BLaER1 treated with 17β-estradiol and CSF1 and Interleukin-3, amounts not matched to agents 10 nM and 100 nM (cell line): ENCODE results near the gene CDK3.

ENCODE experiments used
- H3K27ac ChIP-seq, 11 experiments: shearing (Covaris generic); formaldehyde crosslinking; 2 replicates each; pipeline ENCODE4 v1.8.1; 2022
- H3K27me3 ChIP-seq, 11 experiments: shearing (Covaris generic); formaldehyde crosslinking; 2 replicates each; pipeline ENCODE4 v1.8.1; 2022
- H3K36me3 ChIP-seq, 11 experiments: shearing (Covaris generic); formaldehyde crosslinking; 2 replicates each; pipeline ENCODE4 v1.8.1; 2022
- H3K4me1 ChIP-seq, 10 experiments: shearing (Covaris generic); formaldehyde crosslinking; 2 replicates each; pipeline ENCODE4 v1.8.1; 2022
- H3K4me2 ChIP-seq, 11 experiments: shearing (Covaris generic); formaldehyde crosslinking; 2 replicates each; pipeline ENCODE4 v1.8.1; 2022
- H3K4me3 ChIP-seq, 10 experiments: shearing (Covaris generic); formaldehyde crosslinking; 2 replicates each; pipeline ENCODE4 v1.8.1; 2022
- H3K9ac ChIP-seq, 11 experiments: shearing (Covaris generic); formaldehyde crosslinking; 2 replicates each; pipeline ENCODE4 v1.8.1; 2022
- H3K9me3 ChIP-seq, 11 experiments: shearing (Covaris generic); formaldehyde crosslinking; replicated peaks in 1 of 11; 2 replicates each; pipeline ENCODE4 v1.8.1; 2022
- H4K20me1 ChIP-seq, 11 experiments: shearing (Covaris generic); formaldehyde crosslinking; 2 replicates each; pipeline ENCODE4 v1.8.1; 2022
- Cebpa-rat ChIP-seq, 11 experiments: shearing (Covaris generic); IDR thresholded peaks; 2 replicates each; pipeline ENCODE4 v1.8.1; 2022

The CDK3 gene

DNA sequence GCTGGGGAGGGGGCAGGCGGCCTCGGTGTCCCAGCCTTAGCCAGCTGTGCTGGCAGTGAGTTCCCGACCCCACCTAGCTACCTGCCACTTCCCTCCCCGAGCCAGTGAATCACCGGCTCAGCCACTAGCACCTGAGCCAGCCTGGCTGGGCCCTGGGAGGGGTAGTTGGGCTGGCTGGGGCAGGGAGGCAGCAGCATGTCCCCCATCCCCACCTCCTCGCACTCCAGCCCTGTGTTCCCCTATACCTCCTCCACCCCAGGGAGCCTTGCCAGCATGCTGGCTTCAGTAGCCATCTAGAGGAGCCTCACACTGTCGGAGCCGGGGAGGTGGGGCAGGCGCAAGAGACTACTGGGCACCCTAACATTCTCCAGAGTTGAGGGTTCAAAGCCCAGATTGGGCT is 23.7 kb downstream of the CDK3 start:
- Histone ChIP-seq H3K27me3 (0 out of 22 replicates have a peak, but pooled peaks cover 0 to 3% (median 0%) of the 10 kb centered on the region in 11 experiments), H3K9ac (no peak overlapping the region), H3K27ac (no peak overlapping the region), H3K4me3 (no peak overlapping the region), H3K4me2 (no peak overlapping the region), H3K9me3 (no peaks in the 10 kb centered on the region), H3K4me1 (peaks cover 2 to 48% (median 27%) of the 10 kb centered on the region in 10 experiments; a peak in 19 of 20 replicates), H3K36me3 (no peaks in the 10 kb centered on the region), H4K20me1 (no peaks in the 10 kb centered on the region)
- TF ChIP-seq Cebpa-rat (IDR thresholded peaks at IDR 0.05) = no peak

DNA sequence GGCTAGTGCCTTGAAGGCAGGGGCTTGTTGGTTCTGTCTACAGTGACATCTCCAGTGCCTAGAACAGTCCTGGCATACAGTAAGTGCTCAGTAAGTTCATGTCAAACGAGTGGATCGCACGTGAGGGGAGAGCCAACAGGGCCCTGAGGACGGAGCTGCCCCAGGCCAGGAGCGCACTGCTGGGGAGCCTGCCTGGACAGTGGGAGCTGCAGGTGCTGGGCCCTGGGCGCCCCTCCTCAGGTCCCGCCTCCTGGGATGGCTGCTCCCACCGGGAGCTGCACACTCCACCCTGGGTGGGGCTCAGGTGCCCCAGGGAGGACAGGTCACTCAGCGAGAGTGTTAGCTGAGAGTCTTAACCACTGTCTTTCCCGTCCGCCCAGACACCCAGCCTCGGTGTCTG is 24.6 kb downstream of the CDK3 start:
- Histone ChIP-seq H3K36me3 (no peaks in the 10 kb centered on the region), H3K9ac (no peak overlapping the region), H3K9me3 (no peaks in the 10 kb centered on the region), H3K27ac (no peak overlapping the region), H3K27me3 (0 out of 22 replicates have a peak, but pooled peaks cover 0 to under 1% (median 0%) of the 10 kb centered on the region in 11 experiments), H3K4me3 (no peak overlapping the region), H4K20me1 (no peaks in the 10 kb centered on the region), H3K4me2 (no peak overlapping the region), H3K4me1 (peaks cover 10 to 51% (median 32%) of the 10 kb centered on the region in 10 experiments; a peak in 19 of 20 replicates)
- no peak for TF ChIP-seq Cebpa-rat (IDR thresholded peaks at IDR 0.05)

DNA sequence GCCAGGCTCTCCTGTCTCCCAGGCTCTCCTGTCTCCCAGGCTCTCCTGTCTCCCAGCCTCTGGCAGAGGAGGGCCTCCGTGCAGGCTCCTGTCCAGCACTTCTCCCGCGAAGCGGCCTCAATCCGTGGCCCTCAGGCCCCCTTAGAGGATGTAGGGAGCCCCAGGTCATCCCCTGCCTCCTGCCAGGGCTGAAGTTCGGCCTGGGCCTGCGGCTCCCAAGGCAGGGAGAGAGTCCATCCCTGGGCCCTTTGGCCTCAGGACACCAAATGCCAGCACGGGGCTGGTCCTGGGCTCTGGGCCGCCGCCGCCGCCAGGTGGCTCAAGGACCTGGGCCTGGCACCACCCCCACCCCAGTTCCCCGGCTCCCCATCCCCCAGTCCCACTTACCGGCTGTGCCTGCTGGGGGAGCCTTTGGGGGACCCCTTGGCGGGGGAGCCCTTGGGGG is 26.1 kb downstream of the CDK3 start:
- Histone ChIP-seq H3K4me3 (no peak overlapping the region), H3K9ac (no peak overlapping the region), H3K27me3 (no peaks in the 10 kb centered on the region), H3K4me2 (no peak overlapping the region), H3K9me3 (no peaks in the 10 kb centered on the region), H3K27ac (no peak overlapping the region), H4K20me1 (no peaks in the 10 kb centered on the region), H3K36me3 (no peaks in the 10 kb centered on the region), H3K4me1 (peaks cover 10 to 46% (median 35%) of the 10 kb centered on the region in 10 experiments; a peak in 19 of 20 replicates)
- TF ChIP-seq Cebpa-rat (IDR thresholded peaks at IDR 0.05) = no peak

DNA sequence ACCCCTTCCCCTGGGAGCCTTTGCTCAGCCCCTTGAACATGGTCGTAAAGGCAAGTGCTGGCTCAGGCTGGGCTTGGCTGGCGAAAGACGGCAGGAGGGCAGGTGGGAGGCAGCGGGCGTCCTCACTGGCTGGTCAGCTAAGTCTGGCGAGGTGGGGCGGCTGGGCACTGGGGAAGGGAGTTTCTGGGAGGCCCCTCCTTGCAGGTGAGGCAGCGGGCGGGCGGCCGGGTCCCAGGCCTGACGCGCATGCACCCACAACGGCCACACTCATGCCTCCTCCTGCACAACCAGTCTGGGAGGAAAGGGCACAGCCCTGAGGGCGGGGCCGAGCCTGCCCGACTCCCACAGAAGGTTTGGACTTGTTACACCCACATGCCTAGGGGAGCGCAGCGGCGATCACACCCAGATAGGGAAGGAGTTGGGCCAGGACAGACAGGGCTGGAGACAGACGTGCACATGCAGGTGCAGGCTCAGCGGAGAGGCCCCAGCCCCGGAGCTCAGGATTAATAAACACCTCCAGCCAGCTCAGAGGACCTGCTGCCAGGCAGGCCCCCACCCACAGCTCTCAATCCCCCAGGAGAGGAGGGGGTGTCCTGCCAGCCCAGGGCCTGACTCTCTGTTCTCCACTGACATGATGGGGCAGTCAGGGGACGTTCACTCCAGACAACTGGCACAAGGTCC is 26.6 kb downstream of the CDK3 start, which contains the start of gene EVPL:
EVPL (minus strand) TSS at position 148 of the 681 bp plus-strand sequence; CDS start at position 40, 108 bp downstream.
- no peak within 1 kb of the TSS for H3K9ac ChIP-seq
- peaks cover 10 to 43% (median 34%) of the 10 kb centered on the region in 10 experiments; a peak in 19 of 20 replicates for H3K4me1 ChIP-seq
- peak within 1 kb of the TSS in 6 of 11 experiments; percentile 14 to 90 (median 86); a peak in 9 of 22 replicates for H3K4me2 ChIP-seq
- no peak within 1 kb of the TSS for H3K4me3 ChIP-seq
- peaks cover 0 to 4% (median 0%) of the 10 kb centered on the region in 11 experiments; a peak in 3 of 22 replicates for H3K9me3 ChIP-seq
- H3K27ac ChIP-seq = peak within 1 kb of the TSS in 2 of 11 experiments; percentile 80 to 85; a peak in 1 of 22 replicates
- no peaks in the 10 kb centered on the region for H3K36me3 ChIP-seq
- no peaks in the 10 kb centered on the region for H4K20me1 ChIP-seq
- TF ChIP-seq Cebpa-rat (IDR thresholded peaks at IDR 0.05) = no peak
- no peaks in the 10 kb centered on the region for H3K27me3 ChIP-seq

DNA sequence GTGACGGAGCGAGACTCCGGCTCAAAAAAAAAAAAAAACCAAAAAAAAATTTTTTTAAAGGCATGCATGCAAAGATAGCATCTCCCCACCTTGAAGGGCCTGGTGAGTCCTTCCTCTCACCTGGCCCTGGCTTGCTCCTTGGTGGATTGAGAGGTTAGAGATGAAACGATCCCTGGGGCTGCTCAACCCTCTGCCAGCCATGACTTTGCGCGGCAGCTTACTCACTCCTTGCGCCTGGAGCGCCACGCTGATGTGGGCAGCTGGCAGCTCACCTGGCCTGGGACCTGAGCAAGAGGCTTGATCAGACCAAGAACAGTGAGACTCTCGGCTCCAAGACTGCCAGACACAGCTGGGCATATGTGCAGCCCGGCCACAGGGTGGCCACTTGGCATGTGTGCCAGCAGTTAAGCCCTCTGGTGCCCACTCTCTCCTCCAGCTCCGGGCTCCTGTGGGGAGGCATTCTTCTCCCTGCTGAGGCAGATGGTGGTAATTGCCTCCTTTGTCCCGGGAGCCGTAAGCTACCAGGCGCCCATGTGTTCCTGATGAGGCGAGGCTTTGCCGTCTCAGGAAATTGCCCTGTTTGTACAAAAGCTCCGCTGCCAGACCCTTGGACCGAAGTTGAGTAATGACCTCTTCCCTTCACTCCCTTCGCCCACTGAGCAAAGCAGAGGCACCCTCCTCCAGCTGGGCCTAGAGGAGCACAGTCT is 31.6 kb downstream of the CDK3 start:
- no peak overlapping the region for H3K9ac ChIP-seq
- peaks cover 0 to 12% (median 0%) of the 10 kb centered on the region in 11 experiments; a peak in 4 of 22 replicates for H3K9me3 ChIP-seq
- no peak overlapping the region for H3K4me3 ChIP-seq
- peaks cover 10 to 53% (median 42%) of the 10 kb centered on the region in 10 experiments; a peak in 19 of 20 replicates for H3K4me1 ChIP-seq
- H4K20me1 ChIP-seq = peaks cover 0 to 4% (median 0%) of the 10 kb centered on the region in 11 experiments; a peak in 2 of 22 replicates
- H3K27ac ChIP-seq = no peak overlapping the region
- no peaks in the 10 kb centered on the region for H3K27me3 ChIP-seq
- no peak for TF ChIP-seq Cebpa-rat (IDR thresholded peaks at IDR 0.05)
- peaks cover 0 to 12% (median 0%) of the 10 kb centered on the region in 11 experiments; a peak in 4 of 22 replicates for H3K36me3 ChIP-seq
- H3K4me2 ChIP-seq = no peak overlapping the region

DNA sequence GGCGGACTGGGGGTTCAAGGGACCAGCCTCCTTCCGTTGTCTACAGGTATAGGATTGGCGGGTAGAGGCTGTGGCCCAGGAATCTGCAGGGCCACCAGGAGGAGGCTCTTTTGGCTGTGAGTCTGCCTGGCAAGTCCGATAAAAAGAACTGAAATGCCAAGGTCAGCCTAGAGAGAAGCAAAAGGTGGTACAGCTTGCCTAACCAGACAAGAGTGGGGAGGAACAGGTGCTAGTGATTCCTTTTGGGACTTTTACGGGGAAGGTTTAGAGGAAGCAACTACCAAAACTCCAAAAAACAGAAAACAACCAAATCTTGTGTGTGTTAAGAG is 32.1 kb downstream of the CDK3 start:
- no peaks in the 10 kb centered on the region for H3K27me3 ChIP-seq
- peaks cover 0 to 17% (median 0%) of the 10 kb centered on the region in 11 experiments; a peak in 7 of 22 replicates for H3K36me3 ChIP-seq
- no peak overlapping the region for H3K9ac ChIP-seq
- H3K9me3 ChIP-seq = peaks cover 0 to 12% (median 0%) of the 10 kb centered on the region in 11 experiments; a peak in 4 of 22 replicates
- H3K27ac ChIP-seq = no peak overlapping the region
- no peak for TF ChIP-seq Cebpa-rat (IDR thresholded peaks at IDR 0.05)
- H3K4me3 ChIP-seq = no peak overlapping the region
- H3K4me2 ChIP-seq = no peak overlapping the region
- peaks cover 0 to 9% (median 0%) of the 10 kb centered on the region in 11 experiments; a peak in 3 of 22 replicates for H4K20me1 ChIP-seq
- H3K4me1 ChIP-seq = peaks cover 10 to 53% (median 43%) of the 10 kb centered on the region in 10 experiments; a peak in 19 of 20 replicates

DNA sequence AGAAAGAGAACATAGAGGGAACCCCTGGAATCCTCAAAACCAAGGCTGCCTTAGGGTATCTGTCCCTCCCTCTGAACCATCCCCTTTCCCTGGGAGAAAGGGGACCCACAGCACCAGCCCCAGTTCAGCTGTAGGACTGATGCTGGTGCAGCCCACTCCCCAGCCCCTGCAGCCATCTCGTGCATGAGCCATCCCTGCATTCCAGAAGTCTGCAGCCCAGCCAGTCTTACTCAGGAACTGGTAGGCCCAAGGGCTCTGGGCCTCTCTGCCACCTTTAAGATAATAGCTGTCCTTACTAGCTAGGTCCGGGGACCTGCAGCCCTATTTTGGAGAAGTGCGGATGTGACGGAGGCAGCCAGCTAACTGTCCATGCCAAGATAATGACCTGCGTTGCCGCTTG is 32.5 kb downstream of the CDK3 start:
- no peak overlapping the region for H3K9ac ChIP-seq
- TF ChIP-seq Cebpa-rat (IDR thresholded peaks at IDR 0.05) = no peak
- no peak overlapping the region for H3K4me3 ChIP-seq
- H3K36me3 ChIP-seq = peaks cover under 1 to 21% (median 4%) of the 10 kb centered on the region in 11 experiments; a peak in 20 of 22 replicates
- H3K27ac ChIP-seq = no peak overlapping the region
- H3K27me3 ChIP-seq = no peaks in the 10 kb centered on the region
- H3K4me2 ChIP-seq = no peak overlapping the region
- peaks cover 10 to 53% (median 45%) of the 10 kb centered on the region in 10 experiments; a peak in 19 of 20 replicates for H3K4me1 ChIP-seq
- peaks cover 0 to 12% (median 0%) of the 10 kb centered on the region in 11 experiments; a peak in 4 of 22 replicates for H3K9me3 ChIP-seq
- H4K20me1 ChIP-seq = peaks cover 0 to 12% (median 0%) of the 10 kb centered on the region in 11 experiments; a peak in 3 of 22 replicates

DNA sequence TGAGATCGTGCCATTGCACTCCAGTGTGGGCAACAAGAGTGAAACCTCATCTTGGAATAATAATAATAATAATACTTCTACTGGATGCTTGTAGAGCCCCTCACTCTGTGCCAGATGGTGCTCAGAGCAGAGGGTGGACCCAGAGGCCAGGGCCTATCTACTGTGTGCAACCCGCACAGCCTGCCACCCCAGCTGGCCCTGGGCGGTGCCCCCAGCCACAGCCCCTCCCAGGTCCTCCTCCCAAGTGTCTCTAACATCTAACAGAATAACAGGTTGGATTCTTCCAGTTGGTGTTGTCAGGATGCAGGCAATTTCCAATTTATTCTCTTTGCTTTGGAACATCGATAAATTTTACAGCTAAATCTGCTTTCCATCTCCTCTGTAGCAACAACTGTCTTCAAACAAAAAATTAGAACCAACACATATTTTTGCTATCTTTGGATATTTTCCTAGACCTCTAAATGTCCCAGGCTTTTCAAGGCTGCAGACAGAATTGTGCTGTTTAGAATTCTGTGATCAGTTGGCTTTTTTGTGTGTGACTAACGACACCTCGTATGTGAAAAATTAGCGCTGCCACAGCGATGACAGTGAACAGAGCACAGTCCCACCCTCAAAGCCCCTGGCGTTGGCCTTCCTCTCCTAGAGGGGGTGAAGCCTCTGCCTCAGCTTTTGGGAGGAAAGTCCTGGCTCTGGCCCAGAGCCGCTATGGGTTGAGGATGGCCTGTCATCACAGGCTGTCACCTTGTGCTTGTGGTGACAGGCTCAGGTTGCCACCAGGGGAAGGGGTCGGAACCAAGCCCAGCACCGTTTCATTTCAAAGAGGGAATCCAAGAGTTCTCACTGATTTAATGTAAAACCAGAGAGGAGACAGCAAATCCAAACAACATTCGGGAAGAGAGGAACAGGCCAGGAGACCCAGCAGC is 34.0 kb downstream of the CDK3 start:
- TF ChIP-seq Cebpa-rat (IDR thresholded peaks at IDR 0.05) = no peak

More for the DNA sequence above, 34.0 kb downstream of the CDK3 start:
- Histone ChIP-seq H4K20me1 (peaks cover 0 to 17% (median 0%) of the 10 kb centered on the region in 11 experiments; a peak in 5 of 22 replicates), H3K4me3 (no peak overlapping the region), H3K27me3 (no peaks in the 10 kb centered on the region), H3K9me3 (peaks cover 0 to 12% (median 0%) of the 10 kb centered on the region in 11 experiments; a peak in 4 of 22 replicates), H3K9ac (no peak overlapping the region; a peak in 1 of 22 replicates), H3K36me3 (peaks cover 16 to 36% (median 19%) of the 10 kb centered on the region in 11 experiments), H3K27ac (no peak overlapping the region), H3K4me2 (no peak overlapping the region), H3K4me1 (peaks cover 4 to 43% (median 34%) of the 10 kb centered on the region in 10 experiments; a peak in 19 of 20 replicates)
